GM18867 (cell line): Measurements from ENCODE around the gene JAKMIP3.

Experiments
- ATAC-seq: cut with Tn5 transposase; IDR thresholded peaks from one replicate; pipeline ENCODE4 v1.9.1; 2021; ENCODE audit warnings: mild to moderate bottlenecking, moderate library complexity; ENCODE audit not compliant: unreplicated experiment

JAKMIP3 gene

DNA sequence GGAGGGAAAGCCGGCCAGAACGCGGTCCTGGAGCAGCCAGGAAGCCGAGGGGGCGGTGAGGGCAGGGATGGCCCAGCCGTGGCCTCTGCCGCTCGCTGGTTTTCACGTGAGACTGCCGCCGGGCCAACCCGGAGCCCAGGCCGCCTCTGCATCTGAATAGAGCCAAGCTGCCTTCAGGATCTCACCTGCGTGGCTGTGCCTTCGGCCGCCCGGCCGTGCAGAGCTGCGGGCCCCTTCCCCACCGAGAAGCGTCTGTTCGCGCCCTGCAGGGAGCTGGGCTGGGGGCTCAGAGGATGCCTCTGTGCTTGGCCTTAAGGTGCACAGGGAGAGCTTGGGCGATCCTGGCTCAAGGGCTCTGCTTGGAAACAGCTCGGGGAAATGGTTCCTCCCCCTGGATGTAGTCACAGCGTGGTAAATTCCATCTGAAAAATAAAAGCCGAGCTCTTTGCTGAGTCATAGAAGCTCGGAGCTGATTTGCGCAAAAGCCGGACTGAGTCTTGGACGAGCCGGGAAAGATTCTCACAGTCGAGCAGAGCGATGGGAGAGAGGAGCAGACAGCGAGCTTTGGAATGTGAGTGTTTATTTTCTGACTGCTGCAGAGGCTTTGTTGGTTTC is at the start of gene JAKMIP3:
Gene JAKMIP3, plus strand, starts transcription at position 456 of the 615 bp plus-strand sequence. CDS start 38,863 bp downstream, outside the sequence.
- ATAC-seq, result no peak

DNA sequence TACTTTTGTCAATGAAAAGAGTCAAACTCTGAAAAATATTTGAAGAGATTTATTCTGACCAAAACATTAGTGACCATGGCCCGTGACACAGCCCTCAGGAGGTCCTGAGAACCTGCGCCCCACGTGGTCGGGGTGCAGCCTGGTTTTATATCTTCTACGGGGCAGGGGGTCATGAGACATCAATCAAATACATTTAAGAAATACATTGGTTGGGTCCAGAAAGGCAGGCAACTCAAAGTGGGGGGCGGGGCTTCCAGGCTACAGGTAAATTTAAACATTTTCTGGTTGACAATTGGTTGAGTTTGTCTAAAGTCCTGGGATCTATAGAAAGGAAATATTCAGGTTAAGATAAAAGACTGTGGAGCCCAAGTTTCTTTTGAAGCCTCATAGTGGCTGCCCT is 49.2 kb upstream of the JAKMIP3 start:
- no peak for ATAC-seq

GRCh38 chr10:132018446-132018845 is 47.3 kb upstream of the JAKMIP3 start:
- ATAC-seq, result no peak

GRCh38 chr10:132019366-132019765 is 46.4 kb upstream of the JAKMIP3 start:
- ATAC-seq, result no peak

DNA sequence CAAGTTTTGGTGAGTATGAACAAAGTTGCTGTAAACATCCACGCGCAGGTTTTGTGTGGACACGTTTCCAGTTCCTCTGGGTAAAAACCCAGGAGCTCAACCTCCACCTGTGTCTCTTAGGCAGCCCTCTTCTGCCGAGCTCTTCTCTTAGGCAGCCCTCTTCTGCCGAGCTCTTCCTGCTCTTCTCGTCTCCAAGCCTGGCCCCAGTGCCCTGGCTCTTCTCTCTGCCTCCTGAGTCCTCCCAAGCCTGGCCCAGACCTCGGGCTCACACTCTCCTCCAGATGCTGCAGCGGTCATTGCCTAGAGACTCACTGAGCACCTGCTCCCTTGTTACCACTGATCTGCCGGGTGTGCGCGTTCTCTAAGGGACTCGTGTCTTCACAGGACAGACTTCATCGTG is 45.3 kb upstream of the JAKMIP3 start:
- no peak for ATAC-seq

DNA sequence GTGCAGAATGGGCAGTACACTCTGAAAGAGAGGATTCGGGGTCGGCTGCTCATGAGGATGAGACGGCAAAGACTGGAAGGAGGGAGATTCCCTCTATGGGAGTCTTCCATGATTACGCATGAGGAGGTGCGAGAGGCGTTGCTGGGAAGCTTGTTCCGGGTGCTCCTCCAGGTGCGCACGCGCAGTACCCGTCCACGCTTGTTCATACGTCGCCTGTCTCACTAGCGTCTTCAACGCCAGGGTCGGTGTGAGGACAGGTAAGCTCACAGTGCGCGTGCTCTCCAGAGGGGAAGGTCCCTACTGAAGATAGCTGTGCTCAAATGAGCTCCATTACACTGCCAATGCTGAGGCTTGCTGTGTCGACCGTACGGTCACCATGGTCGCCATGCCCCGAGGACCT is 44.7 kb upstream of the JAKMIP3 start:
- no peak for ATAC-seq

- ATAC-seq, result no peak
Observed at GRCh38 chr10:132021504-132022143, 44.1 kb upstream of the JAKMIP3 start.

- no peak for ATAC-seq
Observed at GRCh38 chr10:132022241-132022640, 43.5 kb upstream of the JAKMIP3 start.

DNA sequence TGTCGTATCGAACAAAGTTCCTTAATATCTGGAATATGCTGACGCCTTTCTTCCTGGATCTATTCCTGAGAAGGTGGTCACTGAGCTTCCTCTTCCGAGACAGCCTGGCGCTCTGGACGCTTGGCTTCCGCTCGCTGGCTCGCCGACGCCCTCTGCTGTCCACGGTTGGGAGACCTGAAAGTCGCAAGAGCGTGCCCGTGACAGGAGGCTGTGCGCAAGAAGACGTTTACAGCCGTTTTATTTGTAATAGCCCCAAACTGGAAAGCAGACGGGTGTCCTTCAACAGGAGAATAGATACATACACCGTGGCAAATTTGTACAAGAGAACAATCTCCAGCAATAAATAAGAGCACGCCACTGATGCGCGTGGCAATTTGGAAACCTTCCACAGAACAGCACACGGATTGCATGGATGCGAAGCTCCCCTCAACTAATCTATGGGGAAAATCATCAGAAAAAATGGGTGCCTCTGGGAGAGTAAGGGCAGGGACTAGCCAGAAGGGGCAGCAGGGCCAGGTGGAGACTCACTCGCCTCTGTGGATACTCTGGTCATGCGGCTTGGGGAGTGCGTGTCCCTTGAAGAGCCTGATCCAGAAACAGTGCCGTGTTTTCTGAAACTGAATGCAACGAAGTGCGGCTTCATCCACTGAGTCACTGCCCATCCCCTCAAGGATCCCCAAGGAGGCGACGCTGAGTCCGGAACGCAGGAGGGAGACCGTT is 42.5 kb upstream of the JAKMIP3 start:
- ATAC-seq, result peak; percentile 71

DNA sequence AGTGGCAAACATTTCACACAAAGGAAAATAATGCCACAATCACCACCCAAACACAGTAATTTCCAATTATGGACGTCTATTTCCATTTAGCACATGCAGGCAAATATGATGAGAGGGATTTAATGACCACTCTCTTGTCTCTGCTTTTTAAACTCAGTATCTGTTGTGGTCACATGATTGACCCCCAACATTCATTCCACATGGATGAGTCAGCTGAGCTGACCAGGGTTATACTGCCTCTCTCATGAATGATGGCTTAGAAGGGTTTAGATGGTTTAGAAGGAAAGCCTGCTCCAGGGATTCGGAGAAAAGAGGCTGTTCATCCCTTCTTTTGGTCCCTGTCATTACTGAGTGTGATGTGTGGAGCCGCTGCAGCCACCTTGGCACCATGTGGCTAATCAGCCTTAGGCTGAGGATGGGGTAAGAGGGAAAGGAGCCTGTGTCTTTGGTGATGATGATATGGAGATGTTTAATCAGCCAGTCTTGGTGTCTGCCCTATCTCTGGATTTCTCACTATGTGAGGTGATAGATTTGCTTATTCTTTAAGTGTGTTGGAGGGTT is 38.2 kb upstream of the JAKMIP3 start:
- ATAC-seq, result no peak

DNA sequence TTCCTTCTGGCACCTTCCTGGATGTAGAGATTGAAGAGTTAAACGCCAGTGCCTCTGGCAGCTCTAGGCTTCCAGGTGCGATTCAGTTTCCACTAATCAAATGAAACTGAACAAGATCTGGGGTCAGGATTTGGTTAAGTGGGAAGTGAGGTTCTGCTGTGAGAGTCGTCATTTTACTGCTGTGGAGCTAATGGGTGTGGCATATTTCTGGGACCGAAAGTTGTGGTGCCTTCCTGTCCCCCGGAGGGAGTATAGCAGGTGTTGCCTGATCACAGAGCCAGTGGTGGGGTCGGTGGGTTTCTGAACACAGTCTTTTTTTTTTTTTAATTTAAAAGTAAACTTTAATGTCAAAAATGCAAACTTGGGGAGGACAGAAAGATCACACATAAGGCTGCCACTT is 37.0 kb upstream of the JAKMIP3 start:
- ATAC-seq, result no peak

DNA sequence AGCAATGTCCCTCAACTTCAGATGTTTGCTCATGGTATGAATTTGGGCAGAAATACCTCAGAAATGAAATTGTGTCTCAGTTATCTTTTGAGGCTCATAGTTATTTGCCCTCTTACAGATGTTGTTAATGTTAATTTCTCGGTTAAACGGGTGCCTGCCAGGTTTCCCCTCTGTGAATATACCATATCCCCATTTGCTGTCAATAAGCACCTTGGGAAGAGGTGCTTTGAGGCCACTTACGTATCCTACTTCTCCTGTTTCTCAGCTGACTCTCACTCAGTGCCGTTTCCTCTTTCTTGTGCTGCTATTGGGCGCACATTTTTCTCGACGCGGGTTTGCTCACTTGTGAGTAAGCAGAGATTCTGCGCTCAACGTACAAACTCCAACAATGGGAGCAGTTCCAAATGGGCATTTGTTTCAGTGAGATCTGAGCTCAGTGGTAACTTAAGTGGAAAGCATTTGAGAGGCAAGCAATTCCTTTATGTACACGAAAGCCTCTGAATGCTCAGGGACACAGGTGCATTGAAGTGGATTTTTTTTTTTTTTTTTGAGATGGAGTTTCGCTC is 34.8 kb upstream of the JAKMIP3 start:
- no peak for ATAC-seq

- ATAC-seq, result no peak
Observed at GRCh38 chr10:132033632-132034031, 32.1 kb upstream of the JAKMIP3 start.

- ATAC-seq, result no peak
Observed at GRCh38 chr10:132035476-132035875, 30.3 kb upstream of the JAKMIP3 start.

- ATAC-seq, result no peak
Observed at GRCh38 chr10:132036153-132036886, 29.4 kb upstream of the JAKMIP3 start.

GRCh38 chr10:132036887-132037675 is 28.7 kb upstream of the JAKMIP3 start:
- no peak for ATAC-seq

DNA sequence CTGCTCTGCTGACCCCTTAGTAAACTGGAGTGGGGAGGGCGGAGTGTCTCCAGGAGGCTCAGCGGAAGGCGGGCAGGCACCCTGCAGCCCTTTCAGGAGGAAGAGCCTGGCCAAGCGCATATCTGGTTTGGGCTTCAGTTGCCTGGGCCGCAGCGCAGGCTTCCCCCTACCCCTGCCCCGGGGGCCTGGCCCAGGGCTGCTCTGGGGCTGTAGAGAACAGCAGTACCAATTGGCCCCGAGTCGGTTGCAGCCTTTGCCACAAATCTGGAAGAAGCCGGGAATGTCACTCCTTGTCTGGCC is 28.1 kb upstream of the JAKMIP3 start:
- no peak for ATAC-seq

DNA sequence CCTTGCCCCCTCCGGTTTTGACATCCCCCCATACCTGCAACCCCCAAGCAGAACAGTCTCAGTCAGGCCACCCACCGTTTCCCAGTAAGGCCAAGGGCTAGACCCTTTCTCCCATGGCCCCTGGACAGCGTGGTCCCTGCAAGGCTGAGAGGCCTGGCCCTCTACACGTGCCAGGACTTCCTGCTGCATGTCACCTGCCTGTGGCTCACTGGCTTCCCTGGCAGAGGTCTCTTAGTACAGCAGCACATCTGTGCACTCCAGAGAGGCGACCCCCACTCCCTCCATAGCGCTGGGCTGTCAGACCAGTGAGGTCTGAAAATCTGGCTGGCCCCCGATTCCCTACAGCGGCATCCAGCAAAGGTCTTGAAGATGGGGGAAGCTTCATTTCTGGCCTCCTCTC is 26.4 kb upstream of the JAKMIP3 start:
- ATAC-seq, result no peak

DNA sequence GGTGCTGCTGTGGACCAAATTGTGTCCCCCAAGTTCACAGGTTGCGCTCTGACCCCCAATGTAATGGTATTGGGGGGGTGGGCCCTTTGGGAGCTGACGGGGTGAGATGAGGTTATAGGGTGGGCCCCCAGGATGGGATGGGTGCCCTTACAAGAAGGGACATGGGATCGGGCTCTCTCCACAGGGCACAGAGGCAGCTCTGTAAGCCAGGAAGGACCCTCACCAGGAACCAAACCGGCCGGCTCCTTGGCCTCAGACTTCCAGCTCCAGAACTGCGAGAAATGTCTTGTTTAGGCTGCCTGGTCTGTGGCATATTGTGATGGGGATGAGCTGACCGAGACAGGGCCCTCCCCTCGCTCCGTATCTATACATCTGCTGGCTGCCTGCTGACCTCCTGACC is 25.7 kb upstream of the JAKMIP3 start:
- ATAC-seq, result no peak

GRCh38 chr10:132041340-132041739 is 24.4 kb upstream of the JAKMIP3 start:
- no peak for ATAC-seq
